GM06990 (cell line): ENCODE measurements around the gene NKIRAS2.

Experiments
- DNase-seq: peaks from one replicate; pipeline ENCODE4 v3.0.0-alpha.2; 2011; ENCODE audit not compliant: insufficient read length; ENCODE audit errors: extremely low read depth
- H3K27me3 ChIP-seq: replicated peaks from 2 replicates; pipeline ENCODE4 v1.6.0; 2011; ENCODE audit warnings: low read length; ENCODE audit not compliant: control insufficient read depth, insufficient read depth
- H3K36me3 ChIP-seq: 2 replicates; pipeline ENCODE4 v1.5.1; 2011; ENCODE audit warnings: low read length; ENCODE audit not compliant: control insufficient read depth, insufficient read depth
- H3K4me3 ChIP-seq: replicated peaks from 2 replicates; pipeline ENCODE4 v1.5.1; 2011; ENCODE audit warnings: low read depth, mild to moderate bottlenecking, control low read depth, low read length
- CTCF ChIP-seq: IDR thresholded peaks from 2 replicates; pipeline ENCODE4 v1.5.1; 2011; ENCODE audit warnings: low read length, control low read depth, mild to moderate bottlenecking, inconsistent platforms; ENCODE audit not compliant: insufficient read depth, poor library complexity, severe bottlenecking

Gene NKIRAS2

GRCh38 chr17:42000413-42001133, 19.3 kb upstream of the NKIRAS2 start:
- H3K36me3 ChIP-seq: peaks cover 12% of the 10 kb centered on the region
- DNase-seq: no peak
- no peaks in the 10 kb centered on the region for H3K27me3 ChIP-seq
- no peak overlapping the region for H3K4me3 ChIP-seq
- no peak for TF ChIP-seq CTCF

GRCh38 chr17:42001729-42002128, 18.2 kb upstream of the NKIRAS2 start:
- Histone ChIP-seq H3K27me3 (no peaks in the 10 kb centered on the region), H3K4me3 (no peak overlapping the region), H3K36me3 (peaks cover 9% of the 10 kb centered on the region)
- no peak for TF ChIP-seq CTCF
- no peak for DNase-seq

- TF ChIP-seq CTCF: no peak
- Histone ChIP-seq H3K36me3 (peaks cover 9% of the 10 kb centered on the region), H3K4me3 (no peak overlapping the region), H3K27me3 (no peaks in the 10 kb centered on the region)
- DNase-seq: no peak
These were observed 17.6 kb upstream of the NKIRAS2 start for GRCh38 chr17:42002175-42002791.

- DNase-seq: no peak
- Histone ChIP-seq H3K36me3 (peaks cover 4% of the 10 kb centered on the region), H3K4me3 (no peak overlapping the region), H3K27me3 (no peaks in the 10 kb centered on the region)
- no peak for TF ChIP-seq CTCF
These were observed 17.0 kb upstream of the NKIRAS2 start for GRCh38 chr17:42002792-42003301.

DNA sequence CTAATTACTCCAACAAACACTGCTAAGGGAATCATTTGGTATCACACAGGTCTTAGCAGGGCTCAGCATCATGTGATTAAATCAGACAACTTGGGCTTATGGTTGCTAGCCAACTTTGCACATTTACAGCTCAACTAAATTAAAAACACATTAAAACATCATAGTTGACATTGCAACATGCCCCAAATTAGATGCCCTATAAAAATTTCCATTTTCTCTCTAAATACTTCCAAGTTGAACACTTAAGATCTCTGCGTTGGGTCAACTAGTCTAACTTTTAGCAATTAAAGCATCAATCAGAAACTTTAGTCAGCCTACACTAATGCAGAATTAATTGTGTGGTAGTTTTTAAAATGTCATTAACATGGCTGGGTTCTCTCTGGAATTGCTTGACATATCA, 14.7 kb upstream of the NKIRAS2 start:
- no peaks in the 10 kb centered on the region for H3K27me3 ChIP-seq
- DNase-seq: no peak
- TF ChIP-seq CTCF: no peak
- H3K36me3 ChIP-seq: no peaks in the 10 kb centered on the region; the same call in none of the 2 replicates
- no peak overlapping the region for H3K4me3 ChIP-seq
